NCI-H524 treated with DMSO at 0.1 percent for 48 hours (cell line): Measurements from ENCODE around the gene MYMX.
"Not testable (repeated sequence)": the region's sequence is repeated elsewhere in the genome, so short reads cannot be mapped to it uniquely, and the experiment has no call there.

ENCODE experiments used
- DNase-seq: peaks from one replicate; lab custom pipeline; 2025; lab: John Stamatoyannopoulos, UW

Gene MYMX

DNA sequence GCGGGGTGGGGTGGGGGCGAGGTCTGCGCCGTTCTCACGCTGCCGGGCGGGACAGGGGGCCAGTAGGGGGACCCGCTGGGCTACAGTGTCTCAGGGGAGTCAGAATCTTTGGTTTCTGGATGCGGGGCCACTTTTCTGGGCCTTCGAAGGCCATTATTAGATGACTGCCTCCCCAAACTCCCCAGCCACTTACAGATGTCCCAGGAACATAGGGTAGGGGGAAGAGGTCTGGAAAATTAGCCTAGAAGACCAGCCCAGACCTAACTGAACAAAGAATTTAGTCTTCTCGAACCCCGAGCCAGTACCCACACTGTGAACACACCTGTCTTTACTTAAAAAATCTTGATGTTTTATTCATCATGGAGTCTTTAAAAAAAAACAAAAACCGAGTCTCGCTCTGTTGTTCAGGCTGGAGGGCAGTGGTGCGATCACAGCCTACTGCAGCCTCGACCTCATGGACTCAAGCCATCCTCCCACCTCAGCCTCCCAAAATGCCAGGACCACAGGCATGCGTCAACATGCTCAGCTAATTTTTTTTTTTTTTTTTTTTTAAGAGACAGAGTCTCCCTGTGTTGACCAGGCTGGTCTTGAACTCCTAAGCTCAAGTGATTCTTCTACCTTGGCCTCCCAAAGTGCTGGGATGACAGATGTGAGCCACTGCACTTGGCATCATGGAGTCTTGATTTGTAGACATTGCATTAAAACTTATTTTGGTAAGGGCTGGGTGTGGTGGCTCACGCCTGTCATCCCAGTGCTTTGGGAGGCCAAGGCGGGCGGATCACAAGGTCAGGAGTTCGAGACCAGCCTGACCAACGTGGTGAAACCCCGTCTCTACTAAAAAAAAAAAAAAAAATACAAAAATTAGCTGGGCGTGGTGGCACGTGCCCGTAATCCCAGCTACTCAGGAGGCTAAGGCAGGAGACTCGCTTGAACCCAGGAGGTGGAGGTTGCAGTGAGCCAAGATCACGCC is 3.4 kb downstream of the MYMX start:
- DNase-seq = no peak

DNA sequence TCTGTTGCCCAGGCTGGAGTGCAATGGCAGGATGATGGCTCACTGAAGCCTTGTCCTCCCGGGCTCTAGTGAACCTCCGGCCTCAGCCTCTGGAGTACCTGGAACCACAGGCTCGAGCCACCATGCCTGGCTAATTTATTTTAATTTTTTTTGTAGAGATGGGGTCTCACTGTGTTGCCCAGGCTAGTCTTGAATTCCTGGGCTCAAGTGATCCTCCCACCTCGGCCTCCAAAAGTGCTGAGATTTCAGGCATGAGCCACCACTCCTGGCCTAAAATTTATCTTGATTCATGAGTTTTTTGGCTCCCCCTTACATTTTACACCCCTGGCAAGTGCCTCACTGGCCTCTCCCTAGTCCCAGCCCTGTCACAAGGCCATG is 4.2 kb downstream of the MYMX start:
- DNase-seq = no peak

DNA sequence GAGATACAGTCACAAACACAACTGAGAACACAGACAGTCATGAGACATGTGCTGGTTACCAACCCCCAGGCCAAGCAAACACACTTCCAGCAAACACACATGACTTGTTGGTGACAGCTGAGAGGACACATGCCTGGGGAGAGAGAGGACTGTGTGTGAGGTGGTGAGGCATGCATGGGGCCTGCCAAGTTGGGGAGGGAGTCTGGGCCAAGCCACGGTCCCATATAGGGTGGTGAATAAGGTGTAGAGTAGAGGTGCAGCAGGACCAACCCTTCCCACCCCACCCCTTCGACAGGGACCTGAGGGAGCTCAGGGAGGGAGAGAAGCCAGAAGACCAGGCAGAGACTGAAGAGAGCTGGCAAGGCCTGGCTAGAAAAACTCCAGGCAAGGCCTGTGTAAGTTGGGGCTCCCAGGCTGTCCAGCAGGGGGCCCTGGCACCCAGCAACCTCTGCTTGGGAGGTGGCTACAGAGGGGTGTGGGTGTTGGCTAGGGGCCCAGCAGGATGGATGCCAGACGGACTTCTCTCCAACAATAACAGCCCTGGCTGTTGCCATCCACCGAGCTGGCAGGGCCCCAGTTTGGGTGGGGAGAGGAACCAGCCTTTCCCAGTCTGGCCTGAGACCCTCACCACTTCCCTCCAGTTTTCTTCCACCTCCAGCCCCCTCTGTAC is 4.7 kb downstream of the MYMX start:
- no peak for DNase-seq

DNA sequence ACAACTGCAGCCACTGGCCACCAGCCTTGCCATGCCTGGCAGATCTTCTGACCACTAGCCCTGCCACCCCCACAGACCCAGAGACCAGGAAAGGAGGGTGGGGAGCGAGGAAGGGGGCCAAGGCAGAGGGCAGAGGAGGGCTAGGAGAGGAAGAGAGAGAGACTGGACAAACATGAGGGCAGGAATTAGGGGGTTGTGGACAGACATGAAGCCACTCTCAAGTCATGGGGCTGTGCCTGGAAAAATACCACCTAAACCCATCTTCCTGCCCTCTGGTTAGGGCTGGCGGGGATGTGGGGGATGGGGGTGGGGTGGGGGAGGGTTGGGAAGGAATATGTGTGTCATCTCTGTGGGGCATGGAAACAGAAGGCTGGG is 5.2 kb downstream of the MYMX start:
- DNase-seq = no peak

DNA sequence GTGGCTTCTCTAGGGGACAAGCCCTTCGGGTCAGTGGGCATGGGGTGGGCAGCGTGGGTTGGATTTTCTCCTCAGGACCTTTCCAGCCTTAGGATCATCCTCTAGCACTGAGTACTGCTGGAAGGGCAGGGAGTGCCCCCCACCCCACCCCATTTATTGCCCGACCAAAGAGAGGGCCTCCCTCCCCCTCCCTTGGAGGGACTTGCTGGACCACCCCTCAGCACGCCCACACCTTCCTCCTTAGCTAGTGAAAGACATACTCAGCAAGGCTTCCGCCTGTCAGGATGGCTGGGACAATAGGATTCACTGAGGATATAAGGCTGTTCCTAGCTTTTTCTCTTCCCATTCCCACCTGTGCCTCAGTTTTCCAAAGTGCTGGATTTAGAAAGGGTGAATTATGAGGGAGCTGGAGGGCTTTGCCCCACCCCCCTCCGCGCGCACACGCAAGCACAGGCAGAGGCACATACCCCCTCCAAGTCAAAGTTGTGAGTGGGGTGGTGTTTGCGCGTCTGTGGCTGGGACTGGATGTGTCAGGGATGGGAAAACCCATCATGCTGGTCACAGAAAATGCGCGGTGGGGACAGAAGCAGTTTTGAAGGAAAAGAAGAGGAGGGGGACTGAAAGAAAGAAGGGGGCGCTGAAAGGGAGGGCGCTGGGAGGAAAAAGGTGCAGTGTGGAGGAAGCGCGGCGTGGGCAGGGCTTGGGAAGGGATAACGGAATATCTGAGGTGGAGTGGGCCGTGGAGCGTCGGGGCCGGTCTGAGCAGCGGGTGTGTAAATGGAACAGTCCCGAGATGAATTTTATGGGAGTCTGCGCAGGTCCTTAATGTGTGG is 6.0 kb downstream of the MYMX start:
- no peak for DNase-seq

DNA sequence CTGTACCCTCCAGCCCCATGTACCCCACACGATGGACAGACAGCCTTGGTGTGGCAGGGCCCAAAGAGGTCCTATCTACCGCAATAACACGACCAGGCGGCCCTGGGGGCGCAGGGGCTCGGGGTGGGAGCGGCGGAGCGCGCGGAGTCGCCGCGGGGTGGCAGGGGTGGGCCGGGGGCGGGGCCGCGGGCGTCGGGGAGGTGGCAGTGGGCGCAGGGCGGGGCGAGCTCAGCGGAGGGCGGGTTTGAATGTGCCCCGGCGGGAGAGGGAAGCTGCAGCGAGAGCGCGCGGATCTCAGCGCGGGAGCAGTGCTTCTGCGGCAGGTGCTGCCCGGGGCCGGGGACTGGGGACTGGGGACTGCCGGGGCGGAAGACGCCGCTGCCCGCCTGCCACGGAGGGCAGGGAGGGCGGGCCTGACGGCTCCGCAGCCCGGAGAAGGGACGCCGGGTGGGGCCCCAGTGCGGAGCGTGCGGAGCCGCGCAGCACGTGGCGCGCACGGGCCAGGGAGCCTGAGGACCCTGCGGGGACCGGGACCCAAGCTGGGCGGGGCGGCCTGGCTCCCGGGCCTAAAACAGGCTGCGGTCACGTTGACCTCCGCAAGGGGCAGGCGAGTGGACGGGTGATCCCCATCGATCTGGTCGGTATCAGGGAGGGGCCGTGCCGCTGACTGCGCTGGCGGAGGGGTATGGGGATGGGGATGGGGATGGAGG is 6.7 kb downstream of the MYMX start, which contains the start of gene SLC29A1:
SLC29A1 (plus strand) TSS at position 277 of the 710 bp plus-strand sequence. CDS start 3,719 bp downstream, outside the sequence.
- no peak for DNase-seq

DNA sequence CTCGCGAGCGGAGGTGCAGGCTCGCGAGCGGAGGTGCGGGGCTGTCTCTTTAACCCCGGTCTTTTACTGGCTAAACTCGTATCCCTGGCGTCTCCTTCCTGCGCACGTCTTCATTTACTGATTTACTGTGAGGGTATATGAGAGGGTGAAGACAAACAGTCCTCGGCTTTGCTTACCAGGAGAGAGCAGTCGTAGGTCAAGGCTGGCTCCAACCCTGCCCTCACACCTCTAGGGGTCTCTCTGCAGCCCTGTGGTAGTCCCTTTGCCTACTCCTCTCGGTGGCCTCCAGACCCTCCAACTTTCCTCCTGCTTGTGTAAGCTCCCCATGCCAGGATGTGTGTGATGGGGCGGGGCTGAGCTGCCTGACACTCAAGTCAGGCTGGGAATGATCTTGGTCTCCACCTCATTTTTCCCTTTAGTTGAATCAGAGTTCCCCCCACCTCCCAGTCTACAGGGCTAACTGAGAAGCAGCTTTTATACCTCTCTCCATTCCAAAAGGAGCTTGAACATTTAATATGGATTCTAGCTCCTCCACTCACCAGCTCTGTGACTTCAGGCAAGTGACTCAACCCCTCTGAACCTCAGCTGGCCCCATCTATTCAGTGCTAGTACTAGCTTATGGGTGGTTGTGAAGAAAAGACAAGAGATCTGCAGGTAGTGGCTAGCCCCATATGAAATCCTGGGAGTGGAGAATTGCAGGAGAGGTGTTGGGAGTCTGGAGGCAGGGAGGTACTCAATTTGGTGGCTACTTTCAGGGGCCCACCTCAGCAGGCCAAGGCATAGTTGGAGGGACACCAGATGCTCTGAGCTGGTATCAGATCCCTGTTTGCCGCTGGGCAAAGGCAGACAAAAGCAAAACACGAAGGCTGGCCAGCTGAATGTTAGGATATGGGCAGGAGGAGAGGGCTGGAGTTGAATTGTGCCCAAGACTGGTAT is 7.6 kb downstream of the MYMX start:
- no peak for DNase-seq

DNA sequence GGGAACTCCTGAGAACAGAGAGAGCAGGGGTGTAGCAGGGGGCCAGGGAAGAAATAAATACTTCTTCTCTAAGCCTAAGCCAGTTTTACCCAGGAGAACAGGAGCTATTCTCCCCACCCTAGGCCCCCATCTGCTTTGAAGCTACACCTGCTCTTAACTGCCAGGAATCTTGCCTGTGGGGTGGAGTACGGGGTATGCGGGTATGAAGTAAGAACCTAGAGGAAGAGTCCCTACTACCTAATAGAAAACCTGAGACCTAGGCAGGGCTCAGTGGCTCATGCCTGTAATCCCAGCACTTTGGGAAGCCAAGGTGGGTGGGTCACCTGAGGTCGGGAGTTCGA is 8.2 kb downstream of the MYMX start:
- no peak for DNase-seq

DNA sequence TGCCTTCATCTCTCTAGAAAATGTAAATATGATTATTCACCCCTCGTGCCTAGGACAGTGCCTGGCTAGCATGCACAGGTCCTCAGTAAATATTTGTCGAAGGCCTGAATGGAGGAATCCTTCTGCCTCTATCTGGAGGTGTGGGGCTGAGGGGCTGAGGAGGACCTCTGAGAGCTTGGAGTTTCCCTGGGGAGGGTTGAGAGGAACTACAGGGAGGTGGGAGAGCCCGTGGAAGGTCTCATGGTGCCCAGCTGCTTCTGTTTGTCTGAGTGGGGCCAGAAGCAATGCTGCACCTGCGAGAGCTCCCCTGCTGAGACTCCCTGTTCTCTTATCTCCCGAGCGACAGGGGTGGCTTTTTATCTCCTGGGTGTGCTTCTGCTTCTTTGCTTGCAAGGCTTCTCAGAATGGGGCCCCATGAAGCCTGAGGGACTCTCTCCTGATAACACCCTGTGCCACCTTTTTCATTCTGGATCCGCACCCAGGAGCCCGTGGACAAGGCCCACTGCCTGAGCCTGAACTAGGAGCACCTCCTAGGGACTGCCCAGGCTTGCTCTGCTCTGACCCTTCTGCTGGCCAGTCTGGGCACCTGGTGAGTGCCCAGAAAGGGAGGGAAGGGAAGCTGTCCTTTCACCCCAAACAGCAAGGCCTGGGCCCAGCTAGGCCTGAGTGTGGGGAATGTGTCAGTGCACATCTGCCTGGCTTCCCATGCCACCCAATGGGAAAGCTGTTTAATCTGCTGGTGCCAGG is 9.0 kb downstream of the MYMX start:
- no peak for DNase-seq

DNA sequence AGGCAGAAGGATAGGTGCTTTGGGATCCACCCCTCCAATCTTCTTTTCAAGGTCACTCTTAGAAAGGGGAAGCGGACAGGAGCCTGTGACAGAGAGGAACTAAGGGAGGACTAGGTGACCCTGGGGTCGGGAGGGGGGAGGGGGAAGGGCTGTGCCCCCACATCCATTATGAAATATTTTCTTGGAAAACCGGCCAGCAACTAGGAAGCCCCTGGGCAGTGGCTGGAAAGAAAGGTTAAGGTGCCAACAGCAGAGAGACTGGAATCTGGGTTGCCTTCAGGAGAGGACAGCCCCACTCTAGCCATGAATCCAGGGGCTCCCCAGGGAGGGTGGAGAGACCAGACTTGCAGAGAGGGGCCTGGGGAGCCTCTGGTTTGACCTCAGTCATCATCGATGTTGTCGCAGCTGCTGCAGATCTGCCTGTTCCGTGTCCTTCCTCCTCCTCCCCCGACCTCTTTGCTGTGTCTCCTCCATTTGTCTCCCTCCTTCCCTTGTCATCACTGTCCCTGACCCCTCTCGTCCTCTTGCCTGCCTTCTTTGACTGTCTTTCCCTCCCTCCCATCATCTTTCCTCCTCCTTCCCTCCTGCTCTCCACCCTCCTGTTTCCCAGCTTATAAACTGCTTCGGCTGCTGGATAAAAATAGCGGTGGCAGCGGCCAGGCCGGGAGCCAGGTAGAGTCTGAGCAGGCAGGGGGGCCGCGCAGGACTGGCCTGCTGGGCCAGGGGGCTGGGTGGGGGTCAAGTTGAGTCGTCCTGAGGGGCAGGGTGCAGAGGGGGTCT is 9.8 kb downstream of the MYMX start:
- no peak for DNase-seq

DNA sequence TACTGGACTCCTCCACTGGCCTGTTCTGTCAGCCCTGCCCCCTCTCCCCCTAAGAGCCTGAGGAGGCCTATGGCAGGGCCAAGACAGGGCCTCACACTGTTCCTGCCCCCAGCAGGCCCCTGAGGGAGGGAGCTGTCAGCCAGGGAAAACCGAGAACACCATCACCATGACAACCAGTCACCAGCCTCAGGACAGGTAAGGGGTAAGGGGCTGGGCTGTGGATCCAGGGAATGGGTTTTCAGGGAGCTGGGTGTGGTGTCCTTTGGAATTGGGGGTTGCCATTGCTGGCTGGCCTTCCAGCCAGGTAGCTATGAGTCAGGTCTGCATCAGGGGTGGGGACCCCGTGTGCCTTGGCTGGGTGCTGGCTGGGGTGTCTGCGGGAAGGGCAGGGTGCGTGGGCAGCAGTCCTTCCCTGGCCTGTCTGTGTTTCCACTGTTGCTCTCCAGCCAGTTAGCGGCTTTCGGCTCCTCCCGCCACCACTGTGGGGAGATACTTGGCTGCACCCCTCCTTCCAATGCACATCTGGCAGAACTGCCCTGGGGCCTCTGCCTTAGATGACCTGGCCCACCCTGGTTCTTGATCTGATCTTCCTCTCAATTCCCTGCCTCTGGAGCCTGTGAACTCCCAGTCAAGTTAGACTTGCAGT is 10.5 kb downstream of the MYMX start:
- DNase-seq = no peak

DNA sequence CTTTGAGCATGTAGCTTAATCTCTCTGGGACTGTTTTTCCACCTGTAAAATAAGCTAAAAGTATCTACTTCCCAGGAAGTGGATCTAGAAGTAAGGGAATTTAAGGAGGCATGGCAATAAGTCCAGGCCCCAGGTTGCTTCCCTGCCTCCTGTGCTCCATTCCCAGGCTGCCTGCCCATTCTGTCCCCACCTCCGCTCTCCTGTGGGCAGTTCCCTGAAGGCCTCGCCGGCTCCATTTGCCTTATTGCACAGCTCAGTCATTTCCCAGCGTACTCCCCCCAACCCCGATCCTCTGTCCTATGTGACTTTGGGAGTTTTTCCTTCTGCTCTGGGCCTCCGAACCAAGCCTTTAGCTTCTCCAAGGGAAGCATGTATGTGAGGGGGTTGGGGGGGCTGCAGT is 11.3 kb downstream of the MYMX start:
- DNase-seq = no peak

DNA sequence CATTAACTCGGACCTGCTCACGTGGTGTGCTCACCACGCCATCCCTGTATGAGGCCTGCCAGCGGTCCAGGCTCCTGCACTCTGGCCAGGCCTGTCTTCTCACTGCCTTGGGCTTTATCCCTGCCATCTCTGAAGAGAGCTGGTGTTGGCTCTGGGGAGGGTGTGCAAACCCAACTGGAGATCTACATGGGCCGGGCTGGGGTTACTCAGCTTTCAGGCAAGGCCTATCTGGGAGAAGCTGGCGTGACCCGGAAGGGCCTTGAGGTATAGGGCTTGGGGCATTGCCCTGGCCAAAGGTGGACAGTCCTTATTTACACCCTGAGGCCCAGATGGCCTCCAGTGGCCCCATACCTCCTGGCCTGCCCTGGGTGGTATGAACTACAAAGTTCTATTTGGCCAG is 11.7 kb downstream of the MYMX start:
- DNase-seq = no peak

DNA sequence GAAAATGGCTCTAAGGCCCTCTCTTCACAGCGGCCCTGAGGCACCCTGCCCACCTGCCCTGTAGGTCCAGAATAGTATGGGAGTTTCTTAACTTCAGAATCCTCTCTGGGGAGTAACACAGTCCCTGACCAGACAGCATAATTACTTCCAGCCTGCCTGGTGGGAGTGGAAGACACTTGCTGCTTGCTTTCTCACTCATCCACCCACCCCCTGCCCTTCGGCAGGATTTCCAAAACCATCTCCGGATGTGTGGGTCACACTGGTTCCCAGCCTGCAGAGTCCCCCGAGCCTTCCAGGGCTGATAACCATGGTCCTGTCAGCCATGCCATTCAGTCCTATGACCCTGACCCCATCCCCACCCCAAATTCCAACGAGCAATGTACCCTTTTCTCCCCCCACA is 12.1 kb downstream of the MYMX start:
- DNase-seq = no peak

DNA sequence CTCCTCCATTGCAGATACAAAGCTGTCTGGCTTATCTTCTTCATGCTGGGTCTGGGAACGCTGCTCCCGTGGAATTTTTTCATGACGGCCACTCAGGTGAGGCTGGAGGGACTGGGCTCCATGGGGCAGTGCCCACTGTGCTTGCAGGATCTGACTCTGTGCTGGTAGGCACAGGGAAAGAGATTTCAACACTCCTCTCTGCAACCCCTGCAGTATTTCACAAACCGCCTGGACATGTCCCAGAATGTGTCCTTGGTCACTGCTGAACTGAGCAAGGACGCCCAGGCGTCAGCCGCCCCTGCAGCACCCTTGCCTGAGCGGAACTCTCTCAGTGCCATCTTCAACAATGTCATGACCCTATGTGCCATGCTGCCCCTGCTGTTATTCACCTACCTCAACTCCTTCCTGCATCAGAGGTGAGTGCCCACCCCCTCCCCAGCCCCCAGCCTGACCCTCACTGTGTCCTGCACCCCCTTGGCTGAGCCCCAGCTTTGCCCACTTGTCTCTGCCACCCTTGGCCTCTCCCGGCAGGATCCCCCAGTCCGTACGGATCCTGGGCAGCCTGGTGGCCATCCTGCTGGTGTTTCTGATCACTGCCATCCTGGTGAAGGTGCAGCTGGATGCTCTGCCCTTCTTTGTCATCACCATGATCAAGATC is 12.8 kb downstream of the MYMX start:
- no peak for DNase-seq

DNA sequence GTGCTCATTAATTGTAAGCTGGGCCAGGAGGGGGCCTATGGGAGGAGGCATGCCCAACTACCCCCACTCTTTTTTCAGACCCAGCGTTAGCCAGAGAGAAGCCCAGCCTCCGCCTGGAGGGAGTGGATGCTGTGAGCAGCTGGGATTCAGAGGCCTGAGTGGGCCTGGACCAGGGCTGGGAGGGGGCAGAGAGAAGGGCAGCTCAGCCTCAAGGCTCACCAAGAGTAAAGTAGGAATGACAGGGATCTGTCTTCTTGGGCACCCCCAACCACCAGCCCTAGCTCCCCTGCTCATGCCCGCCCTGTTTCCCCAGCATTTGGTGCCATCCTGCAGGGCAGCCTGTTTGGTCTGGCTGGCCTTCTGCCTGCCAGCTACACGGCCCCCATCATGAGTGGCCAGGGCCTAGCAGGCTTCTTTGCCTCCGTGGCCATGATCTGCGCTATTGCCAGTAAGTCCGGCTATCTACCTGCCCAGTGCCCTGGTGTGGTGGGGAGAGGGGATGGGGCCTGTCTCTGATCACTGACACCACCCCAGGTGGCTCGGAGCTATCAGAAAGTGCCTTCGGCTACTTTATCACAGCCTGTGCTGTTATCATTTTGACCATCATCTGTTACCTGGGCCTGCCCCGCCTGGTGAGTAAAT is 13.4 kb downstream of the MYMX start:
- DNase-seq = no peak

DNA sequence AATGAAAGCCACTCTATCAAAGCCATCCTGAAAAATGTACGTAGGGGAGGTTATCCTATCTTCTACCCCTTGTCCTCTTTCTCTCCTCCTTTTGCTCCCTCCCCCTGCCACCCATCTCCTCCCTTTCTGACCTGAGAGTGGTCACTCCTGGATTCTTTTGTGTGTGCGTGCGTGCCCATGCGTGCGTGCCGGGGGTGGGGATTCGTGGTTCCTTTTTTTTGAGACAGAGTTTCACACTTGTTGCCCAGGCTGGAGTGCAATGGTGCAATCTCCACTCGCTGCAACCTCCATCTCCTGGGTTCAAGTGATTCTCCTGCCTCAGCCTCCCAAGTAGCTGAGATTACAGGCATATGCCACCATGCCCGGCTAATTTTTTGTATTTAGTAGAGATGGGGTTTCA is 14.7 kb downstream of the MYMX start:
- not testable (repeated sequence) for DNase-seq
